HFF-Myc (cell line): ENCODE results near the gene BRINP2.

Experiments used
- DNase-seq: peaks from one replicate; pipeline ENCODE4 v3.0.0-alpha.2; 2011; ENCODE audit warnings: low read depth; ENCODE audit errors: extremely low read depth
- H3K4me3 ChIP-seq: replicated peaks from 2 replicates; pipeline ENCODE4 v1.5.1; 2011; ENCODE audit warnings: low read depth, mild to moderate bottlenecking, control low read depth, low read length
- CTCF ChIP-seq: IDR thresholded peaks from 2 replicates; pipeline ENCODE4 v1.5.1; 2012; ENCODE audit warnings: mild to moderate bottlenecking, low read depth, low read length, control low read depth; ENCODE audit errors: missing control alignments

BRINP2 gene

GRCh38 chr1:177211231-177211630 lies 40.5 kb downstream of the BRINP2 start:
- H3K4me3 ChIP-seq = no peak overlapping the region
- no peak for DNase-seq
- no peak for TF ChIP-seq CTCF

GRCh38 chr1:177216587-177217202 lies 45.9 kb downstream of the BRINP2 start:
- H3K4me3 ChIP-seq = no peak overlapping the region
- no peak for TF ChIP-seq CTCF
- DNase-seq = no peak

- TF ChIP-seq CTCF = no peak
- no peak for DNase-seq
- no peak overlapping the region for H3K4me3 ChIP-seq
These were observed 49.0 kb downstream of the BRINP2 start for GRCh38 chr1:177219554-177220458.

- DNase-seq = no peak
- no peak overlapping the region for H3K4me3 ChIP-seq
- no peak for TF ChIP-seq CTCF
These were observed 52.6 kb downstream of the BRINP2 start for GRCh38 chr1:177223359-177223758.

- H3K4me3 ChIP-seq = no peak overlapping the region
- no peak for TF ChIP-seq CTCF
- no peak for DNase-seq
These were observed 57.4 kb downstream of the BRINP2 start for GRCh38 chr1:177227978-177228692.

- peak; percentile 19 for DNase-seq
- no peak overlapping the region for H3K4me3 ChIP-seq
- no peak for TF ChIP-seq CTCF
These were observed 57.9 kb downstream of the BRINP2 start for GRCh38 chr1:177228693-177229065.
